Measurements from ENCODE around the gene SRGAP2C.
"Not testable (repeated sequence)": the region's sequence is repeated elsewhere in the genome, so short reads cannot be mapped to it uniquely, and the experiment has no call there.

DNA sequence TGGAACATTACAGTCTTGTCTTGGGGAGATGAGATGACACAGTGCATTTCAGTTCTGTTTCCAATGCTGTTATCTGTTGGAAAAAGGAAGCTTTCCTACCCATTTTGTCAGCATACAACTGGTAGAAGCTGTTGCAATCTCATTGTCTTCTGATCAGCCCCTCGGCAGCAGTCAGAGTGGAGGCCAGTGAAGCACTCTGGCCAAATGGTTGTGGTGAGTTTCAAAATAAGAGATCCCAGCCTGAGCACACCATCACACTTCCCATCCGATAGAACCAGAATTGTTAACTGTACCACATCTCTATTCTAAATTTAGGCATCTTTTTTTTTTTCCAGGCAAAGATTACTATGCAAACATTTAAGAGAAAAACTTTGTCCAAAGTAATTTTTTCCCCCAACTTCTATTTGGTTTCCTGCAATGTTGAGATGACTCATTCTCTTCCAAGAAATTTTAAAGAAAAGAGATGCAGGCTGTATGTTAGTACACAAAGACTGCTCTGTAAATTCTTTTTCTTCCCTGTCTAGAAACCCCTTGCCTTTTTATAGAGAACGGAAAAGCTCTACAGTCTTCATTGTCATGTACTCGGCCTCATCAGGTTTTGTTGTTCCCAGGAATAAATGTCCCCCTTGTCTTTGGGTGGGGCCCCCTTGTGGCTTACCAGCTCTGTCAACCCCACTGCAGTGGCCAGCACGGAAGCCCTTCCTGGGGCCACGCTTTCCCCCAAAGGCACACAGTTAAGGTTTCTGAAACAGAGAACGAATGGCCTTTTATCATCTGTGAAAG is 176.9 kb downstream of the SRGAP2C start:
- not testable (repeated sequence) for TF ChIP-seq TAF1 (conservative IDR thresholded peaks at IDR 0.05); RXRA (IDR thresholded peaks at IDR 0.05); RAD21 (IDR thresholded peaks at IDR 0.05); FOXA1 (IDR thresholded peaks at IDR 0.05); EGR1 (IDR thresholded peaks at IDR 0.05; ENCODE audit: low read depth in 2 of 2)
- TF ChIP-seq, protein P1, sequence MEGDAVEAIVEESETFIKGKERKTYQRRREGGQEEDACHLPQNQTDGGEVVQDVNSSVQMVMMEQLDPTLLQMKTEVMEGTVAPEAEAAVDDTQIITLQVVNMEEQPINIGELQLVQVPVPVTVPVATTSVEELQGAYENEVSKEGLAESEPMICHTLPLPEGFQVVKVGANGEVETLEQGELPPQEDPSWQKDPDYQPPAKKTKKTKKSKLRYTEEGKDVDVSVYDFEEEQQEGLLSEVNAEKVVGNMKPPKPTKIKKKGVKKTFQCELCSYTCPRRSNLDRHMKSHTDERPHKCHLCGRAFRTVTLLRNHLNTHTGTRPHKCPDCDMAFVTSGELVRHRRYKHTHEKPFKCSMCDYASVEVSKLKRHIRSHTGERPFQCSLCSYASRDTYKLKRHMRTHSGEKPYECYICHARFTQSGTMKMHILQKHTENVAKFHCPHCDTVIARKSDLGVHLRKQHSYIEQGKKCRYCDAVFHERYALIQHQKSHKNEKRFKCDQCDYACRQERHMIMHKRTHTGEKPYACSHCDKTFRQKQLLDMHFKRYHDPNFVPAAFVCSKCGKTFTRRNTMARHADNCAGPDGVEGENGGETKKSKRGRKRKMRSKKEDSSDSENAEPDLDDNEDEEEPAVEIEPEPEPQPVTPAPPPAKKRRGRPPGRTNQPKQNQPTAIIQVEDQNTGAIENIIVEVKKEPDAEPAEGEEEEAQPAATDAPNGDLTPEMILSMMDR (IDR thresholded peaks at IDR 0.05; ENCODE audit: low read depth, low read length, missing input control): not testable (repeated sequence)
- TF ChIP-seq, protein P2, sequence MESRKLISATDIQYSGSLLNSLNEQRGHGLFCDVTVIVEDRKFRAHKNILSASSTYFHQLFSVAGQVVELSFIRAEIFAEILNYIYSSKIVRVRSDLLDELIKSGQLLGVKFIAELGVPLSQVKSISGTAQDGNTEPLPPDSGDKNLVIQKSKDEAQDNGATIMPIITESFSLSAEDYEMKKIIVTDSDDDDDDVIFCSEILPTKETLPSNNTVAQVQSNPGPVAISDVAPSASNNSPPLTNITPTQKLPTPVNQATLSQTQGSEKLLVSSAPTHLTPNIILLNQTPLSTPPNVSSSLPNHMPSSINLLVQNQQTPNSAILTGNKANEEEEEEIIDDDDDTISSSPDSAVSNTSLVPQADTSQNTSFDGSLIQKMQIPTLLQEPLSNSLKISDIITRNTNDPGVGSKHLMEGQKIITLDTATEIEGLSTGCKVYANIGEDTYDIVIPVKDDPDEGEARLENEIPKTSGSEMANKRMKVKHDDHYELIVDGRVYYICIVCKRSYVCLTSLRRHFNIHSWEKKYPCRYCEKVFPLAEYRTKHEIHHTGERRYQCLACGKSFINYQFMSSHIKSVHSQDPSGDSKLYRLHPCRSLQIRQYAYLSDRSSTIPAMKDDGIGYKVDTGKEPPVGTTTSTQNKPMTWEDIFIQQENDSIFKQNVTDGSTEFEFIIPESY (IDR thresholded peaks at IDR 0.05): not testable (repeated sequence)
